GM12878 (cell line): ENCODE measurements around the gene LANCL3. TPM values are rescaled to one million over a fixed set of nuclear protein-coding genes. Genes with fewer than 3 reads are reported as not detected.

Experiments used
- ATAC-seq: fragments of 200-7000 bp; cut with Tn5 transposase; 3 replicates; pipeline ENCODE4 v1.9.1; 2020; ENCODE audit warnings: mild to moderate bottlenecking, moderate library complexity
- BruUV-seq: library from RNA; stranded (reverse); fragments of 400-500 nt; replicated peaks from 2 replicates; lab custom pipeline; 2021; lab: Mats Ljungman, UMichigan
- CTCF ChIA-PET: fragments of 300-600 bp; sonication (Branson Sonifier 250); formaldehyde crosslinking; extraction: SDS; loops from one replicate; lab custom pipeline; 2021; ENCODE audit warnings: inconsistent platforms; lab: Yijun Ruan, JAX
- POLR2A ChIA-PET: fragments of 350-600 bp; formaldehyde crosslinking; extraction: SDS; loops from one replicate; lab custom pipeline; 2021; ENCODE audit warnings: inconsistent platforms; lab: Charles Lee
- RAD21 ChIA-PET: fragments of 300-600 bp; sonication (Branson Sonifier 250); formaldehyde crosslinking; loops from one replicate; lab custom pipeline; 2023; ENCODE audit warnings: antibody characterized with exemption; ENCODE audit not compliant: unreplicated experiment; lab: Charles Lee
- SMC1A ChIA-PET: fragments of 300-600 bp; sonication (Branson Sonifier 250); formaldehyde crosslinking; loops from one replicate; lab custom pipeline; 2023; ENCODE audit not compliant: unreplicated experiment, uncharacterized antibody; lab: Charles Lee
- DNase-seq: peaks from one replicate; pipeline ENCODE4 v3.0.0-alpha.2; 2011; ENCODE audit warnings: low read depth, low spot score
- FAIRE-seq: peaks from 3 replicates; lab custom pipeline; 2011; peaks lifted over from hg19 to GRCh38; lab: Jason Lieb, UNC
- H2AFZ ChIP-seq: 2 replicates; pipeline ENCODE4 v1.6.0; 2011; ENCODE audit warnings: low read depth, low read length, control low read depth; ENCODE audit not compliant: control insufficient read depth
- H3K27ac ChIP-seq: 2 replicates; pipeline ENCODE4 v1.5.1; 2011; ENCODE audit warnings: control low read depth; ENCODE audit not compliant: control insufficient read depth, insufficient read depth
- H3K27me3 ChIP-seq, 2 experiments: replicated peaks in 1 of 2; 2 replicates each; pipeline versions ENCODE4 v1.6.0 to v1.6.1; 2011; ENCODE audit warnings: low read length in 1 of 2; ENCODE audit not compliant: control insufficient read depth in 2 of 2, insufficient read depth in 2 of 2
- H3K36me3 ChIP-seq, 2 experiments: 2 replicates each; pipeline ENCODE4 v1.5.1; 2011; ENCODE audit warnings: low read length in 1 of 2; ENCODE audit not compliant: control insufficient read depth in 2 of 2, insufficient read depth in 2 of 2
- H3K4me1 ChIP-seq: 2 replicates; pipeline ENCODE4 v1.6.1; 2011; ENCODE audit warnings: mild to moderate bottlenecking, low read length, moderate library complexity, mixed read lengths; ENCODE audit not compliant: control insufficient read depth, insufficient read depth
- H3K4me2 ChIP-seq: 2 replicates; pipeline ENCODE4 v1.6.0; 2011; ENCODE audit warnings: control low read depth; ENCODE audit not compliant: control insufficient read depth, insufficient read depth
- H3K4me3 ChIP-seq: fragments of 200-600 bp; sonication (generic); 2 replicates; pipeline ENCODE4 v1.5.1; 2016
- H3K79me2 ChIP-seq: 2 replicates; pipeline ENCODE4 v1.6.0; 2011; ENCODE audit warnings: low read length; ENCODE audit not compliant: control insufficient read depth, insufficient read depth
- H3K9ac ChIP-seq: 2 replicates; pipeline ENCODE4 v1.8.0; 2011; ENCODE audit warnings: low read length, control low read depth, mixed read lengths; ENCODE audit not compliant: control insufficient read depth, insufficient read depth
- H3K9me3 ChIP-seq: replicated peaks from 3 replicates; pipeline ENCODE4 v1.5.1; 2011; ENCODE audit warnings: mild to moderate bottlenecking, low read length; ENCODE audit not compliant: control insufficient read depth, insufficient read depth
- H4K20me1 ChIP-seq: 2 replicates; pipeline ENCODE4 v1.6.0; 2011; ENCODE audit not compliant: control insufficient read depth, insufficient read depth
- ASH2L ChIP-seq: fragments of 300-600, 200-600 bp; sonication (generic); IDR thresholded peaks from 2 replicates; pipeline ENCODE4 v1.6.1; 2017; ENCODE audit warnings: low read depth, mild to moderate bottlenecking, borderline replicate concordance
- ATF7 ChIP-seq: fragments of 450-650 bp; IDR thresholded peaks from 2 replicates; pipeline ENCODE4 v1.6.1; 2016; ENCODE audit warnings: low read depth, mild to moderate bottlenecking
- BHLHE40 ChIP-seq, 2 experiments: fragments of 450-650 bp in 1 of 2; IDR thresholded peaks; 2 replicates each; pipeline ENCODE4 v1.6.1; 2011 to 2017; ENCODE audit warnings: low read depth in 2 of 2, borderline replicate concordance in 1 of 2, improper control_type of control experiment in 1 of 2, low read length in 1 of 2, mild to moderate bottlenecking in 1 of 2
- CBX3 ChIP-seq: fragments of 200-600 bp; sonication (generic); IDR thresholded peaks from 2 replicates; pipeline ENCODE4 v1.6.1; 2016; ENCODE audit warnings: low read depth, borderline replicate concordance
- ESRRA ChIP-seq: IDR thresholded peaks from 2 replicates; pipeline ENCODE4 v1.6.1; 2012; ENCODE audit warnings: mild to moderate bottlenecking, low read length, improper control_type of control experiment
- HCFC1 ChIP-seq: fragments of 150-350 bp; IDR thresholded peaks from 2 replicates; pipeline ENCODE4 v1.6.1; 2014; ENCODE audit warnings: low read length
- IKZF1 ChIP-seq: fragments of 450-650 bp; conservative IDR thresholded peaks from 2 replicates; pipeline ENCODE4 v1.6.1; 2017; ENCODE audit warnings: antibody characterized with exemption, mild to moderate bottlenecking
- IRF4 ChIP-seq: IDR thresholded peaks from 2 replicates; pipeline ENCODE4 v1.6.1; 2011; ENCODE audit warnings: low read depth, low read length
- MYC ChIP-seq: IDR thresholded peaks from 2 replicates; pipeline ENCODE4 v1.6.1; 2011; ENCODE audit warnings: mild to moderate bottlenecking, low read length, moderate library complexity, inconsistent platforms; ENCODE audit not compliant: insufficient read depth, insufficient replicate concordance, insufficient read length, severe bottlenecking
- PAX5 ChIP-seq: IDR thresholded peaks from 2 replicates; pipeline ENCODE4 v1.6.1; 2011; ENCODE audit warnings: low read depth, low read length, borderline replicate concordance
- RB1 ChIP-seq: fragments of 450-650 bp; formaldehyde crosslinking; IDR thresholded peaks from 2 replicates; pipeline ENCODE4 v1.6.1; 2017; ENCODE audit warnings: mild to moderate bottlenecking, borderline replicate concordance
- TARDBP ChIP-seq: IDR thresholded peaks from 2 replicates; pipeline ENCODE4 v1.6.1; 2016; ENCODE audit warnings: borderline replicate concordance
- ZZZ3 ChIP-seq: IDR thresholded peaks from 2 replicates; pipeline ENCODE4 v1.6.1; 2011; ENCODE audit warnings: low read depth; ENCODE audit not compliant: control insufficient read depth, insufficient read length
- WGBS: methylation state at CpG from one replicate; pipeline ENCODE4 v1.1.6; 2016; ENCODE audit warnings: low lambda C conversion rate; ENCODE audit not compliant: insufficient replicate concordance, insufficient coverage; ENCODE audit errors: missing lambda C conversion rate; 5-methylcytosine and 5-hydroxymethylcytosine counted together
- in situ Hi-C: fragments of 300-500 bp; cut with MboI; formaldehyde crosslinking; loops from 9 replicates; pipeline ENCODE4 v1.14.3; 2018; ENCODE audit warnings: mixed read lengths
- intact Hi-C: fragments of 100-400 bp; cut with micrococcal nuclease; formaldehyde crosslinking; loops from one replicate; pipeline ENCODE4 v1.14.2; 2022; ENCODE audit not compliant: unreplicated experiment
- polyA plus RNA-seq, 11 experiments: library from polyadenylated mRNA; depleted of rRNA in 4 of 11; unstranded in 6 of 11; stranded (reverse) in 5 of 11; fragments of >200 nt; fragmentation: Nextera tagmentation in 4 of 11; fragmentation: Illumina TruSeq in 1 of 11; extraction: Ambion mirVana in 4 of 11; extraction: Trizol in 1 of 11; gene quantifications; 1 replicate in 1 of 11; 2 replicates in 10 of 11; pipeline versions ENCODE4 v1.2.1 to v1.2.3, GENCODE V29; 2011 to 2016; ENCODE audit warnings: inconsistent platforms in 2 of 11, missing spikeins in 2 of 11, low read depth in 1 of 11
- total RNA-seq, 4 experiments: library from RNA; depleted of rRNA in 3 of 4; stranded (reverse); fragments of >200 nt in 3 of 4; fragmentation: Illumina TruSeq in 1 of 4; extraction: Trizol in 1 of 4; gene quantifications; 2 replicates each; pipeline versions ENCODE4 v1.2.1 to v1.2.3, GENCODE V29; 2013 to 2021
- TF ChIP-seq, protein P1 (sequence below): fragments of 450-650 bp; IDR thresholded peaks from 2 replicates; pipeline ENCODE4 v1.6.1; 2017; ENCODE audit warnings: antibody characterized with exemption, mild to moderate bottlenecking, moderate library complexity

Gene LANCL3
- total and polyA plus RNA-seq, 10 of the 15 experiments (the other 5 are each of a cell fraction or from before 2014, with no cell fraction given), result not detected

DNA sequence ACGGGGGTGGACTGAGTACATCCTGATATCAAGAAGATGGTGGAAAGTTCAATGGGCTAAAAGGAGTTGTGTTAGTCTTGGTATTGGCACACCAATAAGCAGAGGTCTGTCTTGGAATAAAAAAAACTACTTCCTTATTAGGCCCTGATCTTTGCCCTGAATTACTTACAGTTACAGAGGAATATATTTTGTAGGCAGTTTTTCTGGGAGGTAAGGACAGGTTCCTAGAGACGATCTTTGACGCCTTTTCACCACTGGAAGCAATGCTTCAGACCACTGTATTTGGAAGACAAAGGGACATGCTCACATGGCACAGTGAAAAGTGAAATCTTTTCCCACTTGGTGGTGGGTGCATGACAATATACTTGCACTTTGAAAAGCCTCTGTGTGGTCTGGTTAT is 113.5 kb downstream of the LANCL3 start (continued):
- TF ChIP-seq TARDBP, result no peak
- TF ChIP-seq ZZZ3, result no peak
- no peak for TF ChIP-seq ESRRA
- no peak for TF ChIP-seq CBX3
- no peak for TF ChIP-seq IRF4
- TF ChIP-seq ATF7, result no peak
- no peak for TF ChIP-seq MYC

DNA sequence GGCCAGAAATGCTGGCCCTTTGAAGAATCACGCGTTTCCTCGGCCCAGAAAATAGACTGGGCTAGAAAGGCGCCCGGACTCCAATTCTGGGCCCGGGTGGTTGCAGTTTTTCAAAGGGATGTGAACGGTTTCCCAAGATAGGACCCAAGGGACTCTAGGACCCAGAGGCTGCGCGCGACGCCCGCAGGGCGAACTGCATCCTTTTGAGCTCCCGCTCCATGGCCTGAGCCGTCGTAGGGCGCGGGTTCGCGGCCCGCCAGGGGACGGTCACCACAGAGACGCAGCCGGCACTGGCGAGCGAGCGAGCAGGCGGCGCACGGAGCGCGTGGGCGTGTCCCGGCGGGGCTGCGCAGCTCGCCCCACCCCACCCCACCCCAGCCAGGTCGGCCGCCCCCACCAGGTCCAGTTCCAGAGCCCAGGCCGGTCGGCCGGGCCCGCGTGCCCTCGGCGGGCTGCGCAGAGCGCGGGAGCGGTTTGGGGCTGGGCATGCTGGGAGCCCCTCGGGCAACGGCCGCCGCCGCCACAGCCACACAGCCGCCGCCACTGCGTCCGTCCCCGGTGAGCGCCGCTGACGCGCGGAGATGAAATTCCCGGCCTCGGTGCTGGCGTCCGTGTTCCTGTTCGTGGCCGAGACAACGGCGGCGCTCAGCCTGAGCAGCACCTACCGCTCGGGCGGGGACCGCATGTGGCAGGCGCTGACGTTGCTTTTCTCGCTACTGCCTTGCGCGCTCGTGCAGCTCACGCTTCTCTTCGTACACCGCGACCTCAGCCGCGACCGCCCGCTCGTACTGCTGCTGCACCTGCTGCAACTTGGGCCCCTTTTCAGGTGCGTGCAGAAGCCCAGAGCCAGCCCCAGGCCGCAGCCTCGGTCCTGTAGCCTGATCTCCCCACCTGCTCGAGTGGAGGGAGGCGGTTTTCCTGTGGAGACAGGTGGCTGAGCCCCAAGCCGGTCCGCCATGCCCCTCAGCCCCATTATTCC is 114.2 kb downstream of the LANCL3 start, which contains the start of gene XK:
TSS of gene XK (plus strand) at position 411 of the 979 bp plus-strand sequence. CDS start at position 582, 171 bp downstream.
- no peak within 1 kb of the TSS for H3K27ac ChIP-seq
- no peaks in the 10 kb centered on the region for H3K79me2 ChIP-seq
- ATAC-seq, result peak; percentile 79
- peak within 1 kb of the TSS; percentile 58; the same call in 1 of the 2 replicates for H3K4me2 ChIP-seq
- no peaks in the 10 kb centered on the region for H4K20me1 ChIP-seq
- ChIA-PET CTCF (no interaction called here), RAD21 (no interaction called here), SMC1A (interaction anchor here (0.8 kb wide), 1 partner anchor 28 kb away, joined by 5 read pairs; no protein-coding TSS in a partner anchor), POLR2A (no interaction called here)
- in situ Hi-C loops, result no loop called here
- no TSS peak for BruUV-seq
- no peaks in the 10 kb centered on the region for H3K9me3 ChIP-seq
- TF ChIP-seq CBX3 (no peak), IKZF1 (0 out of 2 replicates have a peak, but pooled peaks have one; percentile 13), PAX5 (no peak), BHLHE40 (IDR thresholded peaks at IDR 0.05; ENCODE audit: borderline replicate concordance in 1 of 2, low read depth in 2 of 2, low read length in 1 of 2) (peak; percentile 24 to 73; a peak in 3 of 4 replicates), ASH2L (no peak), RB1 (no peak), HCFC1 (no peak)
- TF ChIP-seq, protein P1, sequence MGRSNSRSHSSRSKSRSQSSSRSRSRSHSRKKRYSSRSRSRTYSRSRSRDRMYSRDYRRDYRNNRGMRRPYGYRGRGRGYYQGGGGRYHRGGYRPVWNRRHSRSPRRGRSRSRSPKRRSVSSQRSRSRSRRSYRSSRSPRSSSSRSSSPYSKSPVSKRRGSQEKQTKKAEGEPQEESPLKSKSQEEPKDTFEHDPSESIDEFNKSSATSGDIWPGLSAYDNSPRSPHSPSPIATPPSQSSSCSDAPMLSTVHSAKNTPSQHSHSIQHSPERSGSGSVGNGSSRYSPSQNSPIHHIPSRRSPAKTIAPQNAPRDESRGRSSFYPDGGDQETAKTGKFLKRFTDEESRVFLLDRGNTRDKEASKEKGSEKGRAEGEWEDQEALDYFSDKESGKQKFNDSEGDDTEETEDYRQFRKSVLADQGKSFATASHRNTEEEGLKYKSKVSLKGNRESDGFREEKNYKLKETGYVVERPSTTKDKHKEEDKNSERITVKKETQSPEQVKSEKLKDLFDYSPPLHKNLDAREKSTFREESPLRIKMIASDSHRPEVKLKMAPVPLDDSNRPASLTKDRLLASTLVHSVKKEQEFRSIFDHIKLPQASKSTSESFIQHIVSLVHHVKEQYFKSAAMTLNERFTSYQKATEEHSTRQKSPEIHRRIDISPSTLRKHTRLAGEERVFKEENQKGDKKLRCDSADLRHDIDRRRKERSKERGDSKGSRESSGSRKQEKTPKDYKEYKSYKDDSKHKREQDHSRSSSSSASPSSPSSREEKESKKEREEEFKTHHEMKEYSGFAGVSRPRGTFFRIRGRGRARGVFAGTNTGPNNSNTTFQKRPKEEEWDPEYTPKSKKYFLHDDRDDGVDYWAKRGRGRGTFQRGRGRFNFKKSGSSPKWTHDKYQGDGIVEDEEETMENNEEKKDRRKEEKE, result no peak
- peak within 1 kb of the TSS; percentile 32; the same call in 1 of the 2 replicates for H3K4me3 ChIP-seq
- H3K4me1 ChIP-seq, result no peaks in the 10 kb centered on the region
- peak within 1 kb of the TSS; percentile 35 for H2AFZ ChIP-seq
- FAIRE-seq, result no peak
- H3K27me3 ChIP-seq, result no peaks in the 10 kb centered on the region; a peak in 1 of 4 replicates
- H3K9ac ChIP-seq, result no peak within 1 kb of the TSS; the same call in 1 of the 2 replicates
- intact Hi-C loops, result no loop called here
- no peak for DNase-seq
- H3K36me3 ChIP-seq, result no peaks in the 10 kb centered on the region
- 35% methylated on average over 94 of the region's 100 CpGs for WGBS
